Activated naive CD4-positive, alpha-beta T cell treated with anti-CD3 and anti-CD28 coated beads, Interleukin-2, amount 50 U/mL, for 16 hours (primary cell): ENCODE data around the gene DKC1.
"Not testable (repeated sequence)": the region's sequence is repeated elsewhere in the genome, so short reads cannot be mapped to it uniquely, and the experiment has no call there.

Experiments
- DNase-seq: peaks from one replicate; pipeline ENCODE4 v3.0.0-alpha.2; 2020

The DKC1 gene

DNA sequence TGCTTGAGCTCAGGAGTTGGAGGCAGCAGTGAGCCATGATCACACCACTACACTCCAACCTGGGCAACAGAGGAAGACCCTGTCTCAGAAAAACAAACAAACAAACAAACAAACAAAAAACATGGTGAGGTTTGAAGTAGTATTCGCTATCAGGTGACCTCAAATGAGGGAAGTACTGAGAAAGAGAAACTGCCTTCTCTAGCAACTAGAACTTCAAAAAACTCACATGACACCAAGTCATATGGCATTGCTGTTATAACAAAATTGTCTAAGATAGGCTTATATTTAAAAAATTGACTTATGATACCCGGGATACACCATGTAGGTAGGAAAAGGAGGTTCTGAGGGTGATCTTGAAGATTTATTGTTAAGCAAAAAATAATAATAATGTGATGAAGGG is 32.4 kb downstream of the DKC1 start:
- DNase-seq: no peak

DNA sequence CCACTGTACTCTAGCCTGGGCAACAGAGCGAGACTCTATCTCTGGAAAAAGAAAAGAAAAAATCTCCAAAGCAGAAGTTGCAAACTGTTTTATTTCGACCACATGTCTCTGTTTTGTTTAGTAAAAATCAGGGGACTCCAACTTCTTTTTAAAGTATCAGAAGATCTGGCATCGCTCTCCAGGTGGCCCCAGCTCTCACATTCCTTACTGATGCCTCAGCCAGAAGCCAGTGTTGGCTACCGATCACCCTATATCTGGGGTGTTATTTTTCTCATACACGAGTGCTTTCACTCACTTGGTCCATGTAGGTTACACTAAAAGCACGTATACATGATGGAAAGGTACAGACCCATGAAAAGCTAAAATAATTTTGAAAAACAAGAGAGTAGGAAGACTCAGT is 34.3 kb downstream of the DKC1 start:
- DNase-seq: no peak

DNA sequence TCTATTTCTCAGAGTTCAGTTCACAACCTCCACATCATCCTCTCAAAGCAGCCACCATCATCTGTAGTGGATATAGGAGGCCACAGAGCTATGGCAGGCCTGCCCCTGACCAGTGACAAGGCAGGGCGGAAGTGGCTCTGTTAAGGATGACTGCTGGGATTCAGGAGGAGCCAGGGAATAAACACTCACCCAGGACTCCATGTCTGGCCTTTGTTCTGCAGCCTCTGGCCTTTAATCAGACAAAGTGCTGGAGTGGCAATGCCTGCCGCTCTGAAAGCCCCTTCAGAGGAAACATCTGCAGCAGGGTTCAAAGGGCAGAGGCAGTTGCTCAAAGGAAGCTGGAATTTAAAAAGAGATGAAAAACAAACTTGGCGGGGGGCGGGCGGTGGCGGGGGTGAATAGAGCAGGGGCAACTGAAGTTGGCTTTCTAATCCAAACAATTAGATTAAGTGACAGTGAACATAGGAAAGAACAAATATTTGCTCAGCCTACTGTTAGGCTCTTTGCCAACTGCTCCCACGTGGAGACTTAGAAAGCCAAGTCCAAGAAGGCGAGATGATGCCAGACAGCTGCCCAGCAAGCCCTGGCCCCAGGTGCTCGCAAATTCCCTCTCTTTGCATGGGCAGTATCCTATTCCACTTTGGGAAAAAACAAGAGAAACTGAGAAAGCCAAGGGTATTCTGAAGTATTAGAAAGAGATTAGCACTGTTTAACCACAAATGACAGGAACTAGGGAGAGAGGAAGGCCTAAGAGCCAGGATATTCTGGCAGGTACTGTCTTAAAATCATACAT is 37.1 kb downstream of the DKC1 start:
- no peak for DNase-seq

DNA sequence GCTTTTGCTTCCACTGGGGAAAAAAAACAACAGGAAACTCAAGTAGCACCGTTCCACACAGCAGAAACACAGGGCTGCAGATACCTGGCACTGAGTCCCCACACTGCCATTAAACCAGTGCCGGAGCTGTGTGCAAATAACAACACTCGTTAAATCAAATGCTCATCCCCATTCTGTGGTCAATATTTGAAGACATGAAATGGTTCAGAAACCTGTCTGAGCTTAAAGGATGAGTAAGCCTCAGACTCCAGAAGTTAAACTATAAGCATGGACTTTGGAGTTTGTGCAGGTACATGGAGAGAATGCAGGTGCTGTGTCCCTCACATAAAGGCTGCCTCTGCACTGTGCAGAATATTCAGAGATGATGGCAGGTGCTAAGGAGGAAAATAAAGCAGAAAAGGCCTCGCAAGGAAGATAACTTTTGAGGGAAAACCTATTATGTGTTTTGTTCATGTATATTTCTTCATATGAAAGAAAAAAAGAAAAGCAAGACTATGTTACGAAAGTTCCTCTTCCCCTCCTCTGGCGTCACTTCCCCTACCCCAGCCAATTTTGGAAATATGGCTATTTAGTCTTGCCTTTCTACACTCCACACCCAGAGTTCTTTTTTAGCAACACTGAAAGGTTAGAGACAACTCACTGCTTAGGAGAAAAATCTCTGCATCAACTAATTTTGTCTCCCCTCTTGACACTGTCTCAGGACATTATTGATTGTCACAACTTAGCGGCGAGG is 38.0 kb downstream of the DKC1 start:
- DNase-seq: no peak

DNA sequence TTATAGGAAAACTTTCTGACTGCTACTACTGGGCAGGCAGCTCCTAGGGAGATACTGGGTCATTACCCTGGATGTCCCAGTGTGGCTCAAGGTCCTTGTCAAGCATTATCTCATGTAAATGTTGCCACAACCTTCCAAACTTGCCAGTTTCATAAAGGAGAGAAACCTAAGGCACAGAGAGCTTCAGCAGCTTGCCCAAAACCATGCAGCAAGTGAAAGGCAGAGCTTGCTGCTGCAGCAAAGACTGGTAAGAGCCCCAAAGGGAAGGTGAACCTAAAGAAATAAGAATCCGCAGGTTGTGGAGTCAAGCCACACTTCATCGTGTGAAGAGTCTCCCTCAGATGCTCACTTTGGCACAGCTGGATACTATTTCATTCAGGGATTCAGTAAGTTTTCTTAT is 40.3 kb downstream of the DKC1 start:
- DNase-seq: no peak

DNA sequence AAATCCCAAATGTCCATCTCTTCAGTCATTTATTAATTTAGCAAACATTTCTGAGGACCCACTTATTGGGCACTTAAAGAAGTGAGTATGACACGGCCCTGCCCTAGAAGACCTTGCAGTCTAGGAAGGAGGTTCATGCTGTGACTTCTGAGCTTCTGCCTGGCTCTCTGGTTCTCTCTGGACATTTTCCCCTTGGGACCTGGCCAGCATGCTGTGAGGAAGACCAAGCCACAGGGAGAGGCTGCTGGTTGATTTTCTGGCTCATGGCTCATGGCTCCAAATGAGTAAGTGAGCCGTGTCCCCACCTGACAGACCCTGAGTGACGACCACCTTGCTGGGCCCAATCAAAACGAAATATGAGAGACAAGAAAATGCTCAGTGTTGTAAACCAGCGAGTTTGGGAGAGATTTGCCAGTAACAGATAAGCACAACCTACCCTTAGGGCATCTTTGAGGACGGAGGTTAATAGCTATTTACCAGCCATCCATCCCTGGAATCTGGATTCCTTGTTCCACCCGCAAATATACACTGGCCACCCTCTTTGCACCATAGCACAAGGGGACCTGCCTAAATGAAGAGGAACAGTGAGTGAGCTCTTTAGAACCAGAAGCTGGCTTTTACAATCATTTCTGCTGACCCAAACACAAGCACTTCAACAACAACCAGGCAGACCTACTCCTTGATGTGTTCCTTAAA is 41.7 kb downstream of the DKC1 start:
- DNase-seq: no peak

DNA sequence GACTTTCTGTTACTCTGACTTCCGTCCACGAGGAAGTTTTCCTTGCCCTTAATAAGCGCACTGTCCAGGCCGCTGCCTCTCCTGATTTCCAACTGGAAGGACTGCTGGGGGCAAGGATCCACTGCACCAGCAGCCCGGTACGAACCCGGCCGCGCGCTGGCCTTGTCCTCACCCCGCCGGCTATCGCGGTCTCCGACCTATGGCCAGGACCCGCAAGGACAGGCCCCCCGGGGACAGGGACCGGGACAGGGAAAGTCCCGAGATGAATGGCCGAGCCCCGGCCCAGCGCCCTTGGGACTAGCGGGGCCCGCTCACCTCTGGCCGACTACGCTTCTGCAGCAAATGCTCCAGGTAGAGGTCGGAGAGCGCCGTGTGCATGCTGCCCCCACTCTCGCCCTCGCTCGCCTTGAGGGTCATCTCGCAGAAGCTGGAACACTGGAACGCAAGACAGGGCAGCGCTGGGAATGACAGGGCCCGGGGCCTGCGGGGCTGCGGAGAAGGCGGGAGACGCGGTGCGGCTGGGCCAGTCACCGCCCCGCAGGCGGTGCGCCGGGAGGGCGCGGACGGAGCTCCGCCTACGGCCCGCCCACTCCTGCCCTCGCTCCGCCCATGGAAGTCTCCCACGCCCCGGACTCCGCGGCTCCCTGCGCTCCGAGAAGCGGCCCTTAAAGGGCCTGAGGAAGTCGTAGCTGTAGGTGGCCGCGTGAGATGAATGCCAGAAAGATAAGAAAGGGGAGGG is 42.5 kb downstream of the DKC1 start, which contains the start of gene MPP1:
TSS of gene MPP1 (minus strand) at position 529 of the 739 bp plus-strand sequence. CDS start at position 417, 112 bp downstream.
- DNase-seq: peak; percentile 72

DNA sequence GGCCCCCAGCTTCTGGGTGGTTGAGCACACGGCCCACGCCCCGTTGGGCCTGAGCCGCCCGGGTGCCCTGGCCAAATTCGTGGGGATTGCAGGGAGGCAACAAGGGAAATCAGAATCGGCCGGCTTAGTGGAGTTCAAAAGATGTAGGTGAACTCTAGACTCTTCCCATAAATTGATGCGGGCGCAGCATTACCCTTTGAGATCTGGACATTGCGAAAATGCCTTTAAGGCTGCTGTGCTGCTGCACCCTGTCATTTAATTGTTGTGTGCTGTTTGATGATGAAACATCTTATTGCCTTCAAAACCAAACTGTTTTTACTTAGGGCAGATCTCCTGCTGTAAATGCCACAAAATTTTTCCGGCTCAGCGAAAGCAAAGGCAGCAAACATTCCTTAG is 43.0 kb downstream of the DKC1 start:
- DNase-seq: no peak

DNA sequence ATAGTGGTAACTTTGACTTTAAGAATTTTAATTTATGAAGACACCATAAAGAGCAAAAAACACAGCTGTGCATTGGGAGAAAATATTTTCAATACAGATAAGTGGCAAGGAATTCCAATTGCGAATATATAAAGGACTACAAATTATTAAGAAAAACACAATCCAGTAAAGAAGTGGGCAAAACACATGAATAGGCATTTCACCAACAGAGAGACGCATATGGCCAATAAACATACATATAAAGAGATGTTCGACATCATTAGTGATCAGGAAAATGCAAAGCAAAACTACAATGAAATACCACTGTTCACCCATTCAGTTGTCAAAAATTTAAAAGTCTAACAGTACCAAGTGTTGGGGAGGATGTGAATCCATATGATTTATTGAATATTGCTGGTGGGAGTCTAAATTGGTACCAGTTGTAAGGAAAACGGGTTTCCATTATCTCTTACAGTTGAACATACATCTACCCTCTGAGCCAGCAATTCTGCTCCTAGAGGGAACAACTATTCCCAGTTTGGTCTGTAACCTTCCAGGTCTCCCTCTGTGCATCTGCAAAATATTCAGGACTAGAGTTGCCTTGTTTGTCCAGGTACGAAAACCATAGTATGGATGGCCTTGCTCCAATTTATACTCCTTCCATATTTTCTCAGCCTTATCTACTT is 44.3 kb downstream of the DKC1 start:
- no peak for DNase-seq

DNA sequence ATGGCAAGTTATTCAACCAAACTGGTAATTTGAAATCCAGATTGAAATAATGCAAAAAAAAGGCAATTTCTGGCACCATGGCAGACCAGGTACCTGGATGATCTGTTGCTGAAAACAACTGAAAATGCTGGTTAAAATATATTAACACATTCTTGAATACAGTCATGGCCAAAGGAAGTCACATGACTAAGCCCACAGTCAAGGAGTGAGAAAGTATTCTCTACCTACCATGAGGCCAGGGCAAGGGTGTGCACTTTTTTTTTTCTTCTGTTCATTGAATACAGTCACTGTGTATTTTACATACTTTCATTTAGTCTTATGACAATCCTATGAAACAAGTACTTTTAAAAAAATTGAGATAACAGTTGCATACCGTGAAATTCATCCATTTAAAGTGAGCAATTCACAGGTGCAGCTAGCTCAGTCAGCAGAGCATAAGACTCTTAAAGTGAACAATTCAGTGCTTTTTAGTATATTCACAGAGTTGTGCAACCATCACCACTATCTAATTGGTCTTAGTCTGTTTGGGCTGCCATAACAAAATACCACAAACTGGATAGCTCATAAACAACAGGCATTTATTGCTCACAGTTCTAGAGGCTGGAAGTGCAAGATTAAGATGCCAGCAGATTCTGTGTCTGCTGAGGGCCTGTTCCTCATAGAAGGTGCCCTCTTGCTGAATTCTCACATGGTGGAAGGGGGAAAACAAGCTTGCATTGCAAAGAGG is 47.4 kb downstream of the DKC1 start:
- DNase-seq: no peak

DNA sequence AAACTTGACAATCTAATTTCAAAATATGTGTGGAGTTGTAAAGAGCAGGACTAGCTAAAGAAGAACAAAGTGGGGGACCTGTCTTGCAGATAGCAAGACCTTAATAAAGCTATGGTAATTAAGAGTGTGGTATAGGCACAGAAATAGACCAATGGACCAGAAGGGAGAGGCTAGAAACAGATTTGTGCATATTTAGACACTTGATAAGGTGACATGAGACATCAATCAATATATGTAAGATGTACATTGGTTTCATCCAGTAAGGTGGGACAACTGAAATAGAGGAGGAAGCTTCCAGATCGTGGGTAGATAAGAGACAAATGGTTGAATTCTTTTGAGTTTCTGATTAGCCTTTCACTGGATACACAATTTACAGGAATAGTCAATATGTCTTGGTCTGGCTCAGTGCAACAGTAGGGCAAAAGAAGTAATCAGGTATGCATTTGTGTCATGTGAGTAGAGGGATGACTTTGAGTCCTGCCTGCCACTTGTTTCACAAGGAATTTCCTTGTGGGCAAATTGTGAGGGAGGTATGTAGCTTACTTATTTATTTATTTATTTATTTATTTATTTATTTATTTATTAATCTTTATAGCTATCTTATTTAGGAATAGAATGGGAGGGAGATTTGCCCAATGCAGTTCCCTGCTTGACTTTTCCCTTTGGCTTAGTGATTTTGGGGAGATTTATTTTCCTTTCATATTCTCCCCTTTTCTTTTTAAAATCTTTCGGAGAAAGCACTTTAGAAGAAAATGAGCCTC is 49.9 kb downstream of the DKC1 start:
- no peak for DNase-seq

DNA sequence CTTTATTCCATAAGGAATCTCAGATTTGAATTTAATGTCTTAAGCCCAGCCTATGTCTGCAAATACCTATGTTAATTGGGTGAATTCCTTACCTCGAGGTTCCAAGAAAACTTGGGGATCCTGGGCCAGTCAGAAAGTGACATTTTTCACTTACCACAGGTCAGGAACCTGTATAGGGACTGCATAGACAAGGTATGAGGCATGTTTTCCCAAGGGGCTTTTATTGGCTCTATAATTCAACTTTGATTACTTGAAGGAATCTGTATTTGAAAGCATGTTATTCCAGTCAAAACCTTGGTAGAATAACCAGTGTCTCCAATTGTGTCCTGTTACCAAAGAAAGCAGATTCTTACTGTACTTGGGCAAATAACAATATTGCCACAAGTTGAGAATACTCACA is 51.1 kb downstream of the DKC1 start:
- no peak for DNase-seq

DNA sequence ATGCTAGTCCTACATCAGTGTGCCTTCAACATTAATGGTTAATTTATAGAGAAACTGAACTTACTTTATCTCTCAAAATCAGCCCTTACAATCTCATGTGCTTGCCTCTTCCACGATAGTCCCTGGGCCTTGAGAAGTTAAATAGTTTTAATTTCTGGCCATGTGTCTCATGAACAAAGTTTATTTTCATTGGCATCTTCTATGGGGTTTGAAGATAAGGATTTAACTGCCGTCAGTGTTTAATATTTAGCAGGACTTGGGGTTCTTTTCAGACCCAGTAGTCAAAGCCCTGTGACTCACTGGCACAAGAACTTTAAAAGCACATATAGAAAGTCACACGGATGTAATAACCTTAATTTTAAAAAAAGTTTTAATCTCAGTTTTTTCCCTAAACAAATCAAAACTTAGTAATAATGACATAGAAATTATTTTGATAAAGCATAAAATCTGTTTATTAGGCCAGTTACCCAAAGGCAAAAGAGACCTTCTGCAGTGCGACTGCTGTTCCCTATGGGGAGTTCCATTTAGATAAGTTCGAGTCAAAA is 52.7 kb downstream of the DKC1 start:
- no peak for DNase-seq

DNA sequence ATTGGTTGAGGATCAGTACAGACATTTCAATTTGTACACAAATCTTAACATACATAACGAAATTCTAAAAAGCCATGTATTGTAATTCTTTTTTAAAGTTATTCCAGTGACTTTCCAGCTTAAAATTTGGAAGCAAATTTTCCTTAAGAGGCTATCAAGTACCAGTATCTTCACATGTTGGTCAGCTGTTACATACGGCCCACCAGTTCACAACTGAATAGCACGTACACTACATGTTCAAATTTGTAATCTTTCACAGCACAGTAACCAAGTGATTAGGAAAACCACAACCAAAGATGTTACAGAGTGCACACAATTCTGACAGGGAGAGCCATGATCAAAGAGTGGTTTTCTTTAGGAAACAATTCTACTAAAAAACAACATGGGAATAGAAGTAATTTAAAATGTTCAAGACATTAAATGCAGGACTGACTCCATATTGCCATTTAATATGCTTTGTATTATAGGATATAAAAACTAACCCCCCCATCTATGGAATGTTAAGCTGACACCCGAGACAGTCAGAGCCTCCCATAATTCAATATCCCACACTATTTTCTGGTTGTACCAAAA is 53.7 kb downstream of the DKC1 start:
- not testable (repeated sequence) for DNase-seq

DNA sequence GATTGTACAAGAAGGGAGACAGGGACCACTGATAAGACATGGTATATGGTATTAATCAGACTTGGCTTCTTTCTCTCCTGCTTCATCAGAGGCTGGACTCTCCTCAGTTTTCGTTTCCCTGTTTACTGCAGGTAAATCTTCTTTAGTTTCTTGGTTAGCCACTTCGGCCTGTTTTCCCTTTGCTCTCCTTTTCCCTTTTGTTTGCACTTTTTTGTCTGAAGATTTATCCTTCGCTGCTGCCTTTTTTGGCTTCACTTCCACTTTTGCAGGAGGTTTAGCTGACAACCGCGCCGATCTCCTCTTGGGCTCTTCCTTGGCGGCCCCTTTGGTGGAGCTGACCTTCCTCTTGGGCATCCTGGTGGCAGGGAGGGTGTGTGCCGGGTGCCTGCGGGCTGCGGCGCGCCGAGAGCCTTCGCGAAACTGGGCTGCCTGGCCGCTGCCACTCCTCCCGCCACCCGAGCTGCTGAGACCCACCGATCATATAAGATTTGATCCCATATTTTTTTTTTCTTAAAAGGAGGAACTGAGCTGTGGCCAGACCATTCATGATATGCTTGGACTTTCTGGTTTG is 54.5 kb downstream of the DKC1 start:
- not testable (repeated sequence) for DNase-seq

DNA sequence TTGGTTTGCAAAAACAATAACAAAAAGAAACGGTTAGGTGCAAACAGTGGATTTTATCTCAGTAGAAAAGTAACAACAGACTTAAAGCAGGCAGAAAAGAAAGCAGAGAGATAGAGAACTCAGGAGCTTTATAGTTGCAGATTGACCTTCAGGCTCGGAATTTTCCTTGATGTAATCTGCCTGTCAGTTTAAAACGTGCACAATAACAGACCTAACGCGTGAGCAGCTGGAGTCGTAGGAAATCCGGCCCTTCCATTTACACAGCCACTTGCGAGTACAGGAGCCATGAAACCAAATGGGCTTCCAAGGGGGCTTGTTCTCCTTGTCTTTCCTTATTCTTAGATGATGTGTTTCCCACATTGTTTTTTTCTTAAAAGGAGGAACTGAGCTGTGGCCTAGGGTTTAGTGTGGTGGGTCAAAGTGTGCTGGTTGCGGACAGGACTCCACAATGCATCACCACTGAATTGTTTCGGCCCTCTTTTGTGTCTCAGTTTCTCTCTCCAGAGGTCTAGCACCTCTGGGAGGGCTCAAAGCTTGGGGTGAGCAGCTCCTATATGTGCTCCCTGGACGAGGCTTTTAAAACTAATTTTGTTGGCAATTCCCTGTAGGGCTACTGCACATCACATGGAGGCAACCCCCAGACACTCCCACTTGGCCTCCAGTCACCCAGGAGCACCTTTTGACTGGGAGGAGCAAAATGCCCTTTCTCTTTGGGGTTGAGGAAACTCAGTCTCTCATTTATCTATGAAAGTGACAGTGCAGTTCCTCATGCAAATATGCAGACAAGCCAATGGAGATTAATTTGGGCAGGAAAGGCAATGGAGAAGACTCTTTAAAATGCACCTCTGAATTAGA is 56.5 kb downstream of the DKC1 start:
- DNase-seq: no peak

DNA sequence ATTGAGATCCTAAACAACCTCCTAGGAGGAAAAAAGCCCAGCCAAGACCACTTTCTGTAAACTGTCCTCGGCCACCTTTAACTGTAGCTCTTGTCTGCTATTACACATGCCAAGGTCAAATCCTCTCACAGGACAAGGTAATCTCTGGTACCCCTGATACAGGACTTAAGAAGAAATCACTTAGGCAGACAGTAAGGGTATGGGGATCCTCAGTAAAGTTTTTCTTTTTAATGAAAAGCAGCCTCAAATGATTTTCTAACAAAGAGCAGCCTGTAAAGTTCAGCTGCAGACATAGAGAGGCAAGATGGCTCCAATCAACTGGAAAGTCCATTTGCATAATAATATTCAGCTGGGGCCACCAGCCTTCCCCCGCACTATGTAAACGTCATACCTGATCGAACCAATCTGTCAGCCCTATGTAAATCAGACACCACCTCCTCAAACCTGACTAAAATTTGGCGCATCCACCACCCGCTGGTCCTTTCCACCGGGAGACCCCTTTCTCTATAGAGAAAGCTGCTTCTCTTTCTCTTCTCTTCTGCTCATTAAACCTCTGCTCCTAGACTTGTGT is 57.2 kb downstream of the DKC1 start:
- no peak for DNase-seq

DNA sequence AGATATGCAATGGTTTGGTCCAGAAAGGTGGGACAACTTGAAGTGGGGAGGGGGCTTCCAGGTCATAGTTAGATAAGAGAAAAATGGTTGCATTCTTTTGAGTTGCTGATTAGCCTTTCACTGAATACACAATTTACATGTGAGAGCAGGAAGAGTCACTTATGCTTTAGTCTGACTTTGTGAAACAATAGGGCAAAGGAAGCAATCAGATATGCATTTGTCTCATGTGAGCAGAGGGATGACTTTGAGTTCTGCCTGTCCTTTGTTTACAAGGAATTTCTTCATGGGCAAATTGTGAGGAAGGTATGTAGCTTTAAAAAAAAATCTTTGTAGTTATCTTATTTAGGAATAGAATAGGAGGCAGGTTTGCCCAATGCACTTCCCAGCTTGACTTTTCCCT is 58.9 kb downstream of the DKC1 start:
- no peak for DNase-seq

DNA sequence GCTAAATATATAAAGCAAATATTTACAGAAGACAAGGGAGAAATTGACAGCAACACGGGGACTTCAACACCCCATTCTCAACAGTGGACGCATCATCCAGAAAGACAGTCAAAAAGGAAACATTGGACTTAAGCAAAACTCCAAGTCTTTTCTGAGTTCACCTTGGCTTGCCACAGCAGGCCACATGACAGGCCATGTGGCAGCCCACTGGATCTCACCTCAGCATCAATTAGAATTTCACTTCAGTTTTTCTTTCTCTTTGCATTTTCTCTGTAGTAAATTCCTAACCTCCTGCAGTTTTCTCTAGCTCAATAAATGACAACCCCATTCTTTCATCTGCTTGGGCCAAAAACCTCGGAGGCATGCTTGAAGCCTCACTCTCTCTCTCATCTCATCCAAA is 59.4 kb downstream of the DKC1 start:
- no peak for DNase-seq
